ENCODE measurements around the gene BCAS3.
"Not testable (repeated sequence)": the region's sequence is repeated elsewhere in the genome, so short reads cannot be mapped to it uniquely, and the experiment has no call there.

BCAS3 gene

DNA sequence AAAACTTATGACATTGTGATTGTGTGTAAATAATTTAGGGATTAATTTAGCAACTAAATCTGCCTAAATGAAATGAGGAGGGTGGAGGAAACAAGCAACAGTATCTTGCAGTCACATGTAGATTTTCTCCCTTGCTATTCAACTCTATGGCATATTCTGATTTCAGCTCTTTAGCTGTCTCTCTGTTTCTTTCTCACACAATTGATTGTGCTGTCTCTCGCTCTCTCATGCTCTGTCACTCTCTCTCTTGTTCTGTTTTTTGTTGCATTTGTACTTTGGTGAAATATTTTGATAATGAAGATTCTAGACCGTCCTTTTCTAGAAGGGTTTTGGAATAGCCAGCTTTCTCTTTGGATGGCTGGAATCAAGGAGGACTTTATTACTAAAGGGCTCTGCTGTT is 70.6 kb downstream of the BCAS3 start:
- no peak for FAIRE-seq

GRCh38 chr17:60749050-60749449 is 71.4 kb downstream of the BCAS3 start:
- no peak for FAIRE-seq

DNA sequence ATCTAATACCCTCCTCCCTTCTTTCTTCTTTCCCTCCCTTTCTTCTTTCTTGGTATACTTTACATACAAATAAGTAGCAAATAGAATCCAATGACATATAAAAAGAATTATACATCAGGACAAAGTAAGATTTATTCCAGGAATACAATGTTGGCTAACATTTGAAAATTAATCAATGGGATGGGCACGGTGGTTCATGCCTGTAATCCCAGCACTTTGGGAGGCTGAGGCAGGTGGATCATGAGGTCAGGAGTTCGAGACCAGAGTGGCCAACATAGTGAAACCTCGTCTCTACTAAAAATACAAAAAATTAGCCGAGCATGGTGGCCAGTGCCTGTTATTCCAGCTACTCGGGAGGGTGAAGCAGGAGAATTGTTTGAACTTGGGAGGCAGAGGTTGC is 72.1 kb downstream of the BCAS3 start:
- FAIRE-seq = no peak

DNA sequence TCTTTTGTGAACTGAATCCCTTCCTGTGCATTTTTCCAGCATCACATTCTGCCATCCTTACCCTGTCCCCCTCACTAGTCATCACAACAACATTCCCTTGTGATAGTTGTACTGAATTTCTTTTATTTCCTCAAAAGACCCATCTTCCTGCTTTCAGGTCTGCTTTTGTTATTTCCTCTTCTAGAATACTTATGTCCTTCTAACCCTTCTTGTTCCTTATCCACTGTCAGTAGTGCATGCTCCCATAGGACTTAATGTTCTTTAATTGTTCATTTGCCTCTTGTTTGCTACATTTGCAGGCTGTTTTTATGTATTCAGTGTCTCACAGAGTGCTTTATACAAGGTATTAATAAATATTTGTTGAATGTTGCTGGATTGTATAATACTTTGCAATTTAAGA is 73.0 kb downstream of the BCAS3 start:
- FAIRE-seq = no peak

GRCh38 chr17:60751884-60752283 is 74.2 kb downstream of the BCAS3 start:
- FAIRE-seq = no peak

GRCh38 chr17:60752873-60753577 is 75.4 kb downstream of the BCAS3 start:
- no peak for FAIRE-seq

DNA sequence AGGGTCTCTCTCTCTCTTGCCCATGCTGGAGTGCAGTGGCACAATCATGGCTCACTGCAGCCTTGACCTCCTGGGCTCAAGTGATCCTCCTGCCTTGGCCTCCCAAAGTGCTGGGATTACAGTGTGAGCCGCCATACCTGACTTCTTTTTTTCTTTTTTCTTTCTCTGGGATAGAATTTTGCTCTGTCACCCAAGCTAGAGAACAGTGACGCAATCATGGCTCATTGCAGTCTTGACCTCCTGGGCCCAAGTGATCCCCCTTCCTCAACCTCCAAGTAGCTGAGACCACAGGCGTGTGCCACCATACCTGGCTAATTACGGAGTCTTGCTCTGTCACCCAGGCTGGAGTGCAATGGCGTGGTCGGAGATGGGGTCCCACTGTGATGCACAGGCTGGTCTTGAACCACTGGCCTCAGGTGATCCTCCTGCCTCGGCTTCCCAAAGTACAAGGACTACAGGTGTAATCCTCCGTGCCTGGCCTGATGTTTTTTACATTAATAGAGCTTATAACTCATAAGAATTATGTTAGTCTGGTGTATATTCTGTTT is 76.5 kb downstream of the BCAS3 start:
- FAIRE-seq = no peak

- FAIRE-seq = not testable (repeated sequence)
Measured at GRCh38 chr17:60756798-60757197, 79.1 kb downstream of the BCAS3 start.

GRCh38 chr17:60757437-60757836 is 79.8 kb downstream of the BCAS3 start:
- no peak for FAIRE-seq

DNA sequence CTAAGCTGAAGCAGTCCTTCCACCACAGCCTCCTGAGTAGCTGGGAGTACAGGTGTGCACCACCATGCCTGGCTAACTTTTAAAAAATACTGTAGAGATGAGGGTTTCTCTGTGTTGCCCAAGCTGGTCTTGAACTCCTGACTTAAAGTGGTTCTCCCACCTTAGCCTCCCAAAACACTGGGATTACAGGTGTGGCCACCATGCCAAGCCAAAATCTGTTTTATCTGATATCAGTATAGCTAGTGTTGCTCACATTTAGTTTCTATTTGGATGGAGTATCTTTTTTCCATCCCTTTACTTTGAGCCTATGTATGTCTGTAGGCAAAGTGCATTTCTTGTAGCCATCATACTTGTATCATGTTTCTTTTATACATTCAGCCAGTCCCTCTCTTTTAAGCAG is 82.1 kb downstream of the BCAS3 start:
- no peak for FAIRE-seq

GRCh38 chr17:60761301-60761700 is 83.7 kb downstream of the BCAS3 start:
- not testable (repeated sequence) for FAIRE-seq

GRCh38 chr17:60766778-60767190 is 89.1 kb downstream of the BCAS3 start:
- no peak for FAIRE-seq

GRCh38 chr17:60767744-60768308 is 90.2 kb downstream of the BCAS3 start:
- FAIRE-seq = no peak

GRCh38 chr17:60769327-60769726 is 91.7 kb downstream of the BCAS3 start:
- FAIRE-seq = no peak

GRCh38 chr17:60770946-60771422 is 93.3 kb downstream of the BCAS3 start:
- no peak for FAIRE-seq

- FAIRE-seq = not testable (repeated sequence)
Measured at GRCh38 chr17:60771621-60772020, 94.0 kb downstream of the BCAS3 start.

DNA sequence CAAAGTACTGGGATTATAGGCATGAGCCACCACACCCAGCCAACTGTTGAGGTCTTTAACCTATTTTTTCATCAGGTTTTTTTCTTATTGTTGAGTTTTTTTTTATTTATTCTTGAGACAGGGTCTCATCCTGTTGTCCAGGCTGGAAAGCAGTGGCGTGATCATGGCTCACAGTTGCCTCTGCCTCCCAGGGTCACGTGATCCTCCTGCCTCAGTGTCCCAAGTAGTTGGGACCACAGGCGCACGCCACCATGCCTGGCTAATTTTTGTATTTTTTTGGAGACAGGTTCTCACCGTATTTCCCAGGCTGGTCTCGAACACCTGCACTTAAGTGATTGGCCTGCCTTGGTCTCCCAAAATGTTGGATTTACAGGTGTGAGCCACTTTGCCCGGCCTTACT is 95.9 kb downstream of the BCAS3 start:
- no peak for FAIRE-seq

GRCh38 chr17:60781880-60782412 is 104.3 kb downstream of the BCAS3 start:
- FAIRE-seq = no peak

DNA sequence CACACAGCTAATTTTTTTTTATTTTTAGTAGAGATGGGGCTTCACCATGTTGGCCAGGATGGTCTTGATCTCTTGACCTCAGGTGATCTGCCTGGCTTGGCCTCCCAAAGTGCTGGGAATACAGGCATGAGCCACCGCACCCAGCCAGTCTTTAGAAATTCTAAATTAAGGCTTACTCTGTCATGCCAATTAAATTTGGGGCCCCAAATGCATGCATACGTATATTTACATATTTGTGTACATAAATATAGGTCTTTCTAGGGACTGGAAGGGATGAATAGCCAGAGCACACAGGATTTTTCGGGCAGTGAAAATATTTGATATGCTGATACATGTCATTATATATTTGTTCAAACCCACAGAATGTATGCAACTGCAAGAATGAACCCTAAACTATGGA is 105.1 kb downstream of the BCAS3 start:
- no peak for FAIRE-seq

- FAIRE-seq = no peak
Measured at GRCh38 chr17:60790205-60790604, 112.6 kb downstream of the BCAS3 start.

- FAIRE-seq = no peak
Measured at GRCh38 chr17:60792250-60792898, 114.7 kb downstream of the BCAS3 start.

DNA sequence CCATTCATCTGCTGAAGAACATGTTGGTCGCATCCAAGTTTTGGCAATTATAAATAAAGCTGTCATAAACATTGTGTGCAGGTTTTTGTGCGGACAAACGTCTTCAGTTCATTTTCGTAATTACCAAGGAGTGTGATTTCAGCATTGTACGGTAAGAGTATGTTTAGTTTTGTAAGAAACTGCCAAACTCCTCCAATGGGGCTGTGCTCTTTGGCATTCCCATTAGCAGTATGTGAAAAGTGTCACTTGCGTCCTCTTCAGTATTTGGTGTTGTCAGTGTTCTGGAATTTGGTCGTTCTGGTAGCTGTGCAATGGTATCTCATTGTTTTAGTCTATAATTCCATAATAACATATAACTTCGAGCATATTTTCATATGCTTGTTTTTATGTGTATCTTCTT is 120.9 kb downstream of the BCAS3 start:
- FAIRE-seq = no peak

- no peak for FAIRE-seq
Measured at GRCh38 chr17:60802377-60802776, 124.7 kb downstream of the BCAS3 start.

DNA sequence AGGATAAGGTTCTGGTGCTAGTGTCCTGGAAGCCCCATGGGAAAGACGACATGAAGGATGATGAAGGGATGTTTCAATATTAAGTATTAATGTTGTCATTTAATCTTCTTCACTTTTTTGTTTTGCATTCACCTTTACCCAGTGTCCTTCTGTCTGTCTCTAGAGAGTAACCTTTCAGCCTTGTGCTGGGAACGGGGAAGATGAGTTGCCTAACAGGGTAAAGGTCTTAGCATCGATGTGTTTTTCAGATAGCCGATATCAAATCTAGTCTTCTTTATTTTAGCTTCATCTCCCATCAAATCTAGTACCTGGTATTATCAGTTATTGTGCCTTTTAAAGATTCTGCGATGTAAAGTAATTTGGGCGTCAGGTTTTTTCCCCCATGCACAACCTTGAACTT is 125.4 kb downstream of the BCAS3 start:
- no peak for FAIRE-seq

Data from TTC549 (cell line).